ENCODE data around the gene FAM25G. TPM values are rescaled to one million over a fixed set of nuclear protein-coding genes. Genes with fewer than 3 reads are reported as not detected.
"Not testable (repeated sequence)": the region's sequence is repeated elsewhere in the genome, so short reads cannot be mapped to it uniquely, and the experiment has no call there.

The FAM25G gene
- total RNA-seq, 2 experiments from 2014 or later, result not detected

- H3K4me3 ChIP-seq (ENCODE audit: low read depth, low read length, poor library complexity, severe bottlenecking); H3K79me2 ChIP-seq (ENCODE audit: insufficient read depth, low read depth, low read length); POLR2A ChIA-PET; CTCF ChIA-PET (ENCODE audit: unreplicated experiment); H3K9me3 ChIP-seq (ENCODE audit: low read length); intact Hi-C loops (cut with micrococcal nuclease; ENCODE audit: unreplicated experiment); H3K27ac ChIP-seq (ENCODE audit: low read depth, low read length, poor library complexity, severe bottlenecking); H3K4me2 ChIP-seq (ENCODE audit: low read length); H2AFZ ChIP-seq (ENCODE audit: low read length); H3K9me2 ChIP-seq (ENCODE audit: insufficient read depth, low read length); BruUV-seq (replicated peaks); H3K4me1 ChIP-seq (ENCODE audit: insufficient read depth, low read length, poor library complexity, severe bottlenecking); DNase-seq (ENCODE audit: low spot score); H4K20me1 ChIP-seq (ENCODE audit: insufficient read depth, low read length); H3K36me3 ChIP-seq (ENCODE audit: insufficient read depth, low read length): not testable (repeated sequence)
These were observed 24.0 kb downstream of the FAM25G start for GRCh38 chr10:47467458-47467857.

- H3K79me2 ChIP-seq (ENCODE audit: insufficient read depth, low read depth, low read length); H3K9me3 ChIP-seq (ENCODE audit: low read length); H3K27ac ChIP-seq (ENCODE audit: low read depth, low read length, poor library complexity, severe bottlenecking); CTCF ChIA-PET (ENCODE audit: unreplicated experiment); H3K36me3 ChIP-seq (ENCODE audit: insufficient read depth, low read length); H4K20me1 ChIP-seq (ENCODE audit: insufficient read depth, low read length); H3K4me1 ChIP-seq (ENCODE audit: insufficient read depth, low read length, poor library complexity, severe bottlenecking); BruUV-seq (replicated peaks); POLR2A ChIA-PET; H3K4me2 ChIP-seq (ENCODE audit: low read length); intact Hi-C loops (cut with micrococcal nuclease; ENCODE audit: unreplicated experiment); H3K9me2 ChIP-seq (ENCODE audit: insufficient read depth, low read length); H3K4me3 ChIP-seq (ENCODE audit: low read depth, low read length, poor library complexity, severe bottlenecking); DNase-seq (ENCODE audit: low spot score); H2AFZ ChIP-seq (ENCODE audit: low read length): not testable (repeated sequence)
These were observed 26.1 kb downstream of the FAM25G start for GRCh38 chr10:47465216-47465917.

GRCh38 chr10:47462577-47463358 lies 28.7 kb downstream of the FAM25G start:
- H3K4me1 ChIP-seq (ENCODE audit: insufficient read depth, low read length, poor library complexity, severe bottlenecking); CTCF ChIA-PET (ENCODE audit: unreplicated experiment): not testable (repeated sequence)

GRCh38 chr10:47461261-47461687 lies 30.2 kb downstream of the FAM25G start:
- H3K4me3 ChIP-seq (ENCODE audit: low read depth, low read length, poor library complexity, severe bottlenecking); H3K79me2 ChIP-seq (ENCODE audit: insufficient read depth, low read depth, low read length); H3K36me3 ChIP-seq (ENCODE audit: insufficient read depth, low read length); H2AFZ ChIP-seq (ENCODE audit: low read length); H3K27ac ChIP-seq (ENCODE audit: low read depth, low read length, poor library complexity, severe bottlenecking); H3K9me2 ChIP-seq (ENCODE audit: insufficient read depth, low read length); CTCF ChIA-PET (ENCODE audit: unreplicated experiment); intact Hi-C loops (cut with micrococcal nuclease; ENCODE audit: unreplicated experiment); H3K4me2 ChIP-seq (ENCODE audit: low read length); POLR2A ChIA-PET; H3K4me1 ChIP-seq (ENCODE audit: insufficient read depth, low read length, poor library complexity, severe bottlenecking); DNase-seq (ENCODE audit: low spot score); H4K20me1 ChIP-seq (ENCODE audit: insufficient read depth, low read length); BruUV-seq (replicated peaks); H3K9me3 ChIP-seq (ENCODE audit: low read length): not testable (repeated sequence)

More at GRCh38 chr10:47462577-47463358, 28.7 kb downstream of the FAM25G start:
- POLR2A ChIA-PET; H3K9me2 ChIP-seq (ENCODE audit: insufficient read depth, low read length); intact Hi-C loops (cut with micrococcal nuclease; ENCODE audit: unreplicated experiment); H3K9me3 ChIP-seq (ENCODE audit: low read length); H3K79me2 ChIP-seq (ENCODE audit: insufficient read depth, low read depth, low read length); H3K4me3 ChIP-seq (ENCODE audit: low read depth, low read length, poor library complexity, severe bottlenecking); H2AFZ ChIP-seq (ENCODE audit: low read length); H4K20me1 ChIP-seq (ENCODE audit: insufficient read depth, low read length); BruUV-seq (replicated peaks); DNase-seq (ENCODE audit: low spot score); H3K27ac ChIP-seq (ENCODE audit: low read depth, low read length, poor library complexity, severe bottlenecking); H3K4me2 ChIP-seq (ENCODE audit: low read length); H3K36me3 ChIP-seq (ENCODE audit: insufficient read depth, low read length): not testable (repeated sequence)
